ENCODE data around the gene FLT3LG. TPM values are rescaled to one million over a fixed set of nuclear protein-coding genes. Genes with fewer than 3 reads are reported as not detected.

The FLT3LG gene
- total and polyA plus RNA-seq, 2 of the 8 experiments (the other 6 are each of a cell fraction or from before 2014, with no cell fraction given), result 1.6 to 3.2 TPM

GRCh38 chr19:49436381-49437017 lies 37.5 kb upstream of the FLT3LG start (continued):
- TF ChIP-seq YY1 (IDR thresholded peaks at IDR 0.05; ENCODE audit: low read depth, low read length) (no peak), EGR1 (IDR thresholded peaks at IDR 0.05; ENCODE audit: borderline replicate concordance, low read depth, low read length) (peak; percentile 61; the same call in 1 of the 2 replicates), TAF1 (IDR thresholded peaks at IDR 0.05; ENCODE audit: low read depth, low read length) (0 out of 2 replicates have a peak, but pooled peaks have one; percentile 12), JUND (IDR thresholded peaks at IDR 0.05; ENCODE audit: low read length) (peak; percentile 81; the same call in 1 of the 2 replicates), CREB1 (IDR thresholded peaks at IDR 0.05) (peak; percentile 95), TCF12 (IDR thresholded peaks at IDR 0.05; ENCODE audit: low read depth, low read length) (no peak), FOSL1 (IDR thresholded peaks at IDR 0.05; ENCODE audit: insufficient read depth, low read depth, low read length) (no peak), ZNF274 (IDR thresholded peaks at IDR 0.05; ENCODE audit: borderline replicate concordance, extremely low read depth, low read length) (no peak), SP1 (IDR thresholded peaks at IDR 0.05; ENCODE audit: low read depth, low read length) (peak; percentile 60; the same call in 1 of the 2 replicates), ATF2 (IDR thresholded peaks at IDR 0.05; ENCODE audit: low read length) (no peak), BCL11A (IDR thresholded peaks at IDR 0.05; ENCODE audit: low read depth in 2 of 2, low read length in 2 of 2) (no peak), RNF2 (IDR thresholded peaks at IDR 0.05; ENCODE audit: borderline replicate concordance, low read depth, low read length, missing control alignments, poor library complexity, severe bottlenecking) (no peak)

Measured in H1 (cell line).